GM19025 (cell line): ENCODE data around the gene MORN1.

Experiments
- ATAC-seq: cut with Tn5 transposase; IDR thresholded peaks from one replicate; pipeline ENCODE4 v1.9.1; 2021; ENCODE audit warnings: mild to moderate bottlenecking, low read depth, moderate library complexity; ENCODE audit not compliant: unreplicated experiment

The MORN1 gene

DNA sequence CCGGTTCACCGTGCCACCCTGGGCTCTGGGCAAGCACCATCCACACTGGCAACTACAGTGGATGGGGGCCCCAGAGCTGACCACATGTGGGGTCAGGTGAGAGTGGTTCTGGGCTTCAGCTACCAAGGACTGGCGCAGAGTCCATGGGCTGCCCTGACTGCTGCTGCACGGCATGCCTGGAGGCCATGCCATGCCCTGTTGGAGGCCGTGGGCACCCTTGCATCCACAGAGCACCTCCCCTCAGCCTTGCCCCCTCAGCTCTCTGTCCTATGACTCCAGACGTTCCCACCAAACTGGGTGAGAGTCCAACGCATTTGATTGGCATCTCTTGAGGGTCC, 15.5 kb downstream of the MORN1 start:
- no peak for ATAC-seq

DNA sequence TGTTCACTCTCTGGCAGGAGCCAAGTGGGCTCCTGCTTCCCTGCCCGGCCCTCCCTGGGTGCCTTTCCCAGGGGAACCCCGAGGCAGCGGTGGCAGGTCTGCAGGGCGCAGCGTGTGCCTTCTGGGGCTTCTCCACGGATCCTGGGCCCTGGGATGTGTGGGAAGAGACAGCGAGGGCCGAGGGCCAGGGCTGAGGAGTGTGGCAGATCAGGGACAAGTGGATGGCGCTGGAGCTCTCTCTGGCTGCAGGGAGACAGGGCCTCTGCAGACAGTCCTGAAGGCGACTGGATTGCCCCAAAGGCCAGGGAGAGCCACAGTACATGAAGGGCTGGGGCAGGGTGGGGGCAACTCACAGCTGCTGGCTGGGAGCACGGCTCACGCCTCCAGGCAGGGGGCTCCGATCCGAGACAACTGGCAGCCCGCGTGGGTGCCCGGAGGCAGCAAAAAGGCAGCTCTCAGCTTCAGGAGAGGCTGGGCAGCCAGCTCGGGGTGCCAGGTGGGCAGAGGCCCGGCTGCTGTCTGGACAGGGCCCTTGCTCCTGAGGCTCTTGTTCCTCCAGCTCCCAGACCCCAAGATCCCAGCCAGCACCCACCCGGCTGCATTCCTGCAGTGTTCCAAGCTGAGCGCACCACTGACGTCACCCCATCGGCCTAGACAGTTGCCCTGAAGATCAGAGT, 16.0 kb downstream of the MORN1 start:
- no peak for ATAC-seq

DNA sequence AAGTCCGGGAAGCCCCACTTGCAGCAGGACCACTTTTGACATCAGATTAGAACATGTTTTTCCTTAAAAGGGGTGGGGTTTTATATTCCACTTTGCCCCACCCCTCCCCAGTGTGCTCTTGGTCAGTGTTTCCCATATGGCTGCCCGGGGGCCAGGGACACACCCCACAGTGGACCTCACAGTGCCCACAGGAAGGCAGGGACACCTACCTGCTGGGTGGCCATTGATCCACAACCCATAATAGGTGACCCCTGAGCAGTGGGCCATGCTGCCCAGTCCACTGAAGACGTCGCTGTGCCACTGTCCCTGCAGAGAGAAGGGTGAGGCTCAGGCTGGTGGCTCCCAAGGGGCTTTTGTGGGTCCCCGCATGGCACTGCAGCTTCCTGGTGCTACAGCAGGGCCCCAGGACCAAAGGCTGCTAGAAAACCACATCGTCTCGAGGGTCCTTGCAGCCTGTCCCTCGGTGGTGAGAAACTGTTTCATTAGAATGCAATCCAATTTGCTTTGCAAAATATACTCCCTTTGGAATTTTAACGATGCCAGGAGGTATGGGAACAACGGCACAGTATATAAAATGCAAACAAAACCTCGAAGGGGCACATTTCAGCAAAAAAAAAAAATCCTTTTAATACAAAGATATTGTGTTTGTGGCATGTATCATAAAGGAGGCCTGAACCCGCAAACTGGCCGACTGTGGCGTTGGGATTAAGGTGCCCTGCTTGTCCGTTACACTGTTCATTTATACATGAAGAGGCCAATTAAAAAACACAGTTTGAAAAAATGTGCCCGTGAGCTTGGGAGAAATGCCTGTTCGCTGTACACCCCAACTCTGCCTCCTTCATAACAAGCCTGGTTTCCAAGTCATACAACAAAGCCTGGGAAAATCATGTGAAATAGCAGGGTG, 16.9 kb downstream of the MORN1 start:
- no peak for ATAC-seq

DNA sequence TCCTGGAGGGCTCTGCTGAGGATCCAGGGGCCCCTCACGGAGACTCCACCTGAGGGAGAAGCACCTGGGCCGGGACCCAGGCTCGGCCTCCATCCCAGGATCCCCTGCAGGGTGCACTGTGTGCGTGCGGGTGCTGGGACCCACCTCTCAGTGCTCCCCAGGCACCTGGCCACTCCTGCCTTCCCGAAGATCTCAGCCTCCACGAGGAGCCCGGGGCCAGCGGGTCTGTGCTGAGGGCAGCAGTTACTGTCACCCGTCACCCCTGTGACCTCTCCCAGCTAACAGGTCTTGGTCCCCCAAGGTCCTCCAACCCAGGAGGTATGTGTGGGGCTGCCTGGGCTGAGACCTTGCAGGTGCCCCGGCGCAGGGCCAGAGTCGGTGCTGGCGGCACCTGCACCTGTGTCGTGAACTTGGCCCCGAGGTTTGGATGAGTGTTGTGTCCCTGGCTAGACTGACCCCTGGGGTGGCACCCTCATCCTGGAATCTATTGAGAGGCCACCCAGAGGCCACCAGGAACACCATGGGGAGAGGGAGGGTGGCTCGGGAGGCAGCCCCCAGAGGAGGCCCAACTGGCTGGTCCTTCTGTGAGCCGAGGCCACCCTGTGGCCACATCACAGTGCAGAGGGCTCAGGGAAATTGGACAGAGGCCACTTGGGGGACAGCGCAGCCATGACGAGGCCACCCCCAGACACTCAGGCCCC, 17.7 kb downstream of the MORN1 start:
- no peak for ATAC-seq

DNA sequence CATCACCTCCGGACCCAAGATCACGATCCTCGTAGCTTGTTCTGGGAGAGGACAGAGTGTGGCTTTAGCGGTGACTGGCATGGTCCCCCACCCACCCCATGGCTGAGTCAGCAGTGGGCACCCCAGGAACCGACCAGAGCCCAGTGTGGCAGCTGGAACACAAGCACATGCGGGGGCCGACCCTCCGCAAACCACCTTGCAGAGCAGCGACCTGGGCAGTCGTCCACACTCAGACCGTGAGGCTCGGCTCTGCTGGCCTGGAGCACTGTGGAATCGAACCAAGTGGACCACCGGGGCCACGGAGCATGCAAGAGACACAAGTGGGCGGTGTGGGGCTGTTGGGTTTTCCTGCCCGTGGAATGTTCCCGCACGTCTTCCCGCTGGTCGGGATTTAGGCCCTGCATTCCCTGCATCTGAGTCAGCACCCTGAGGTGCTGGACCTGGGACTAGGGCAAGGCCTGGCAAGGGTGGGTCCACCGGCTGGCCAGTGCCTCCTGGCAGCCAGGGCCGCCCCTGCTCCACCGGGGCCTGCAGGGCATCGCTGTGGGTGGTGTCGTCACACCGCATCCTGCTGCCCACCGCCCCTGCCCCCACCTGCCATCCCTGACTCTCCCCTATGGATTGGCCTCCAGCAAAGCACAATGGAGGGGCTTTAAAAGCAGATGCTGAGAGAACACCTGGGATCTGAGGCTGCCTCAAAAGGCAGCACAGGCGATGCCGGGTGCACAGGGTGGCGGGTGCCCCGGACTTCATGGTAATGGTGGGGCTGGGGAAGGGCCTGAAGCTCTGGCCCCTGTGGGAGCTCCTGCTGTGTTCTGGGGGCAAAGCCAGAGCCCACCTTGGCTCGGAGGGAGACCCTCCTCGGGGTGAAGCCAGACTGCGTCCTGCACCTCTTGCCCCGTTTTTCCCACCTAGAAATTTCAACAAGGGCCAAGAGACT, 18.5 kb downstream of the MORN1 start:
- ATAC-seq = no peak

DNA sequence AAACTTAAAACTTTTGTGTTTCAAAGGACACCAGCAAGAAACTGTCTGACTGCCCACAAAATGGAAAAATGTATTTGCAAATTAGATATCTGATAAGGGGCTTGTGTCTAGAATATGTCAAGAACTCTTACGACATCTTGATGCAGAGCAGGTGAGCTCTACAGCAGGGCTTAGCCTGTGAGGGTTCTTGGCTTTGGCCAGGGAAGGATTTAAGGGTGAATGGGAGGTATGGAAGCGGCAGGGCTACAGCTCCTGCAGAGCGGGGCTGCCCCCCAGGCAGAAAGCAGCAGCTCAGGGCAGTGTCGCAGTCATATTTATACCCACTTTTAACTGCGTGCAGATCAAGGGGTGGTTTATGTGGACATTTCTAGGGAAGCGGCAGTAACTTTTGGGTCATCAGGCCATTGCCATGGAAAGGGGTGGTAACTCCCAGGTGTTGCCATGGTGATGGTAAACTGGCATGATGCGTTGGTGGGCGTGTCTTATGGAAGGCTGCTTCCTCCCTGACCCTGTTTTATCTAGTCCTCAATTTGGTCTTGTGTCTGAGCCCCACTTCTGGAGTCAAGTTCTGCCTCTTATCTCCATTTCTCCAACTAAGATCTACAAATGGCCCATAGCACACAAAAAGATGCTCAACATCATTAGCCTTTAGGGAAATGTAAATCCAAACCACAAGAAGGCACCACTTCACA, 23.2 kb downstream of the MORN1 start:
- no peak for ATAC-seq

DNA sequence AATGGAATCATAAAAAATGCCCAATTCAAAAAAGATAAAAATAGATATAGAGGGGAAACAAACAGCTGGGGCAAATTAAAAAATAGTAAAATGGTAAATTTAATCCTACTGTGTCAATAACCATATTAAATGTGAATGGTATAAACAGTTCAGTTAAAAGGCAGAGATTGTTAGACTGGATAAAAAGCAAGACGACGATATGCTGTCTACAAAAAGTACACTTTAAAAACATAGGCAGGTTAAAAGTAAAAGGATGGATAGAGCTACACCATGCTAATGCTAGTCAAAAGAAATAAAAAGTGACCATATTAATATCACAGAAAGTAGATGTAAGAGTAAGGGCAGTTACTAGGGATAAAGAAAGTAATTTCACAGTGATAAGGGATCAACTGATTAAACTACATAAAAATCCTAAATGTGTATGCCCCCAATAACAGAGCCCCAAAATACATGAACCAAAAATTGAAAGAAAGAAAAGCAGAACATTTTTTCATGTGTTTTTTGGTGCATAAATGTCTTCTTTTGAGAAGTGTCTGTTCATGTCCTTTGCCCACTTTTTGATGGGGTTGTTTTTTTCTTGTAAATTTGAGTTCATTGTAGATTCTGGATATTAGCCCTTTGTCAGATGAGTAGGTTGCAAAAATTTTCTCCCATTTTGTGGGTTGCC, 27.4 kb downstream of the MORN1 start:
- no peak for ATAC-seq

DNA sequence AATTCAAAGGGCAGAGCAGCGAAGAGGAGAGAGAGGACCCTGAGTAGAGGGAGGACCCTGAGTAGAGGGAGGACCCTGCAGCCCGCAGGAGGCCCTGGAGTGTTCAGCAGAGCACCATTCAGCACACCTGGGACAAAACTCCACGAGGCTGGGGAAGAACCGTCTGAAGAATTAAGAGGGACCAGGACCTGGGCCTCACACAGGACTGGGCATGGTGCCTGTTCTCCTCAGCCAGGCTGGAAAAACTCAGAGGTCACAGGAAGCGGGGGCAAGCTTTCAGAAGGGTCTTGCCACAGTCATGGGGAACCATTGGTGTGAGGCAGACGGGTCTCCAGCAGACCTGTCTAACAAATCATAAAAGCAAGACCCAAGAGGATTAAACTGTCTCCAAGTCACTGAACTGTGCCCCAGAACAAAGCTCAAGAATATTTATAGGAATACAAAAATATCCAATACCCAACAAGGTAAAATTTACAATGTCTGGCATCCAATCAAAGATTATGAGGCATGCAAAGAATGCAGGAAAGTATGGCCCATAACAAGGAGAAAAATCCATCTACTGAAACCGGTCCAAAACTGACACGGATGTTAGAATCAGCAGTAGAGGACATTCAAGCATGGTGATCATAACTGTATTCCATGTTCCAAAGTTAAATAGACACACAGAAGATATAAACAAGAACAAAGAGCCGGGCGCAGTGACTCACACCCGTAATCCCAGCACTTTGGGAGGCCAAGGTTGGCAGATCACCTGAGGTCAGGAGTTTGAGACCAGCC, 30.6 kb downstream of the MORN1 start:
- ATAC-seq = no peak

DNA sequence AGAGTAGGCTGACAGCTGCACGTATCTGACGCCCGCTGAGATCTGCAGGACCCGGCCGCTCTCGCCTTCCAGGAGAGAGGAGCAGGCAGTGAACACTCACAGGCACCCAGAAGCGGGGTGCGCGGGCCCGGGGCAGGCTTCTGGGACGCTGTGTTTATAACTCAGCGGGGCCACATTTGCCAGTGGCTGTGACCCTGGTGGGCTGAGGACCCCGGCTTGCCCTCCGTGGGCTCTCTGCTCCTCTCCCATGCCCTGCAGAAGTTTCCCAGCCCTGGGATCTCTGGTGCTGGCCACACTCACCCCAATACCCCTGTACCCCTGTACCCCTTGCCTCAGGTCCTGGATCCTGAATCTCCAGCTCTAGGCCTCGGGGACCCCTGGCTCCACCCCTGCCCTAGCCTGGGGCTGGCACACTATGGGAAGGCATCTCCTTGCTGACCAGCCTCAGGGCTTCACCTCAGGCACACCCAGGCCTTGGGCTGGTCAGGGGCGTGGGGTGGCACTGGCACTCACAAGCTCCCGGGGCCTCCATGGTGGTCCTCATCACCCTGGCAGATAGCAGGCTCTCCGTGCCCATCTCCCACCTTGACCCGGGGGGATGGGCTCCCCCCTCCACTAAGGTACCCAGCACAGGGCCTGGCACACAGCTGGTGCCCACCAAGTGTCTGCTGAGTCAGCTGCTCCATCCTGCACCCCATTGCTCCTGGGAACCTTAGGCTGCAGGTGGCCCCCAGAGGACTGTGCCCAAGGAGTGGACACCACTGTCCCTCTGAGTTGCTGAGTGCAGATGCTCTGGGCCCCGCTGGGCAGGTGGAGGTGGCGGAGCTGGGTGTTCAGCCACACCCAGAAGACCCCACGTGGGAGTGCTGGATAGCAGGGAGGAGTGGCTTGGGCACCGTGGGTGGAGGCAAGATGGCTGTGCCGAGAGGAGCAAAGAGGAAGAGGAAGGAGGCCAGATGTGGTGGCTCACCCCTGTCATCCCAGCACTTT, 32.4 kb downstream of the MORN1 start:
- ATAC-seq = no peak

DNA sequence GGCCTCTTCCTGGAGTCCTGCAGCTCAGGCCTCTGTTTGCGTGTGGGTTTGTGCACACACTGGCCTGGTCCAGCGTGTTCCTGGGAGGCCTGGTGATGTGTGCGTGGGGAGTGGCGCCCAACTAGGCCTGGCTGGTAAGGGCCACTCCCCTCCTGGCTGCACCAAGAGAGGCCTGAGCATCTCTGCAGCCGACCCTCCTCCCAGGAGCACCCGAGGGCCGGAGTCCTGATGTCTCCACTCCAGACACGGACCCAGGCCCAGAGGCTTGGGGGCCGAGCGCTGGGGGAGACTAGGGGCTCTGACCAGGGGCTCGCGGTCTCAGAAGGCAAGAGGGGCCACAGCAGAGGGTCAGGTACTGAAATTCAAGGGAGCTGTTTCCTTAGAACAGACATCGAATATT, 33.3 kb downstream of the MORN1 start:
- ATAC-seq = no peak

DNA sequence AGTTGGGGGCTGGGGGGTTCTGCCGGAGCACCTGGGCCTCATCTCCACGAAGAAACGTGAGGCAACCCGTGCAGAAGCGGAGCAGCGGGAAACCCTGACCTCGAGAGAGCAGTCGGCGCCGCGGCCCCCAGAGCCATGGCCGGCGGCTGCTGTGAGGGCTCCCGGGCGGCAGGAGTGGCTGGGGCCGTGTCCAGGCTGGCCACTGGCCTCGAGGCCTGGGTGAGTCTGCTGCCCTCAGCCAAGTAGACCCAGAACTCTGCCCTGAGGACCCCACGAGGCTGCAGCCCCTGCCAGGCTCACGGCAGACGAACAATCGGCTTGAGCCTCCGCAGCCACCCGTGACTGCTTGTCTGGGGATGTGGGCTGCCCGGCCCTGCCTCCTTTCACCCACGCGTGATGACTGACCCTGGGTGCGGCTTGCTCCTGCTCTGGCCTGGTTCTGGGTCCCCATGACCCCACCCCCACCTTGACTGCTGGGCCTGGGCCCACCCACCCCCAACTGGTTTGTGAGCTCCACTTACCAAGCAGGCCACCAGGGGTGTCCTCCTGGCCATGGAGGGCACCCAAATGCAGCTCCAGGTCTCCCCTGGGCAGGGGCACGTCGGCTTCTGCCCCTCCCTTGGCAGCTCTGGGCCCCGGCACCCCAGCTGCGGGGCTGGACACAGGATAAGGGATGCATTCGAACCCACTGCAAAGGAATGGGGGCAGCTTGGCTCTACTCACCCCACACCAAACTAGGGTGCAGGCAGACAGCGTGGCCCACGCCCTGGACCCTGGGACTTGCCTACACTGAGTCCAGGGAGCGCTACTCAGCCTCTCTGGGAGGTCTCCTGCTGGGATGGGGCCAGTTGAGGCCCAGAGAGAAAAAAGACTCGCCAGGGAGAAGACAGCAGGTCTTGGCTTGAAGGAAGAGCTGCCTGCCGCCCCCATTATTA, 34.2 kb downstream of the MORN1 start:
- ATAC-seq = no peak

DNA sequence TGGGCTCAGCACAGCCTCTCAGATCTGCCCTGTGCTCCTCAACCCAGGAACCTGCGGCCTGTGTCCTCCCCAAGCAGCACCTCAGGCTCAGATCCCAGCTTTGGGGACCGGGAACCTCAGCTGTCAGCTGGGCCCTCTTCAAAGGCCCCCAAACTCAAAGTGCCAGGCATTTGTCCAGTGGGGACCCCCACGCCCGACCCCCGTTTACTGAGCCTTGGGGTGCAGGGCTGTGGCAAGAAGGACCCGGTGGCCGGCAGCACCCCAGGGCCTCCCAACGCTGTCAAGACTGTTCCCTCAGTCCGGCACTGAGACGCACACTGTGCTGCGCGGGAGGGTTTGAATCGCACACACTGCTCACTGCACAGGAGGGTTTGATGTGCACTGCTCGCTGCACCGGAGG, 35.0 kb downstream of the MORN1 start:
- no peak for ATAC-seq

DNA sequence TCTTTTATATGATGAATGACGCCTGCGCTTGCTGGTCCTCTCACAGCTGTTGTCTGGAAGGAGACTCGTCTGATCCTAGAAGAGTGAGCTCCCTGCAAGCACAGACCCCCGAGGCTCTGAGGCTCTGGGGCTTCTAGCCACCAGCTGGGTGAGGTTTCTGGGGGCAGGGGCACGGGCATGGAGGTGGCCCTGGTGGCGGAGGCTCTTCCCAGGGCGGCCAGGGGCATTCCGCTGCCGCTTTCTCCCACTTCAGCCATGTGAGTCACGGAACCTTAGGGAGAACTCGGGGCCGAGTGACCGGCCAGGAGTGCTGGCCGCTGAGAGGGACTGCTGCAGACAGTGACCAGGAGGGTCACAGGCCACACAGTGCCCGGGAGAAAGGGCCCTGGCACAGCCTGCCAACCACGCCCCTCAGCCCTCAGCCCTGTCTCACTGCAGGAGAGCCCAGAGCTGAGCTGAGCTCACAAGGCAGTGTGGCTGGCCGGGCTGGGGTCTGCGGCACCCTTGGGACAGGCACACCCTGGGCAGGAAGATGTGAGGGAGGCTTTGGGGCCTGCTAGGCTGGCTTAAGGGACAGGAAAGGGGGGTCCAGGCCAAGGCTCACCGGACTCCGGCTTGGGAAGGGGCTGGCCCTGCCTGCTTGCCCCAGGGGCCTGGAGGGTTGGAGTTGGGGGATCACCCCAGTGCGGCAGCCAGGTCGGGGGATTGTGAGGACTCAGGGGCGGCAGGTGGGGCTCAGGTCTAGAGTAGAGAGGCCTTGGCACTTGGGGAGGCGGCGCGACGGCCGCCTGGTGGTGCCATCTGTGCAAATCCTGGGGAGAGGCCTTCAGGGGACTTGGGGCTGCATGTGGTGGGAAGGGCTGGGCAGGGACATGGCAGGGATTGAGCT, 35.7 kb downstream of the MORN1 start:
- no peak for ATAC-seq

DNA sequence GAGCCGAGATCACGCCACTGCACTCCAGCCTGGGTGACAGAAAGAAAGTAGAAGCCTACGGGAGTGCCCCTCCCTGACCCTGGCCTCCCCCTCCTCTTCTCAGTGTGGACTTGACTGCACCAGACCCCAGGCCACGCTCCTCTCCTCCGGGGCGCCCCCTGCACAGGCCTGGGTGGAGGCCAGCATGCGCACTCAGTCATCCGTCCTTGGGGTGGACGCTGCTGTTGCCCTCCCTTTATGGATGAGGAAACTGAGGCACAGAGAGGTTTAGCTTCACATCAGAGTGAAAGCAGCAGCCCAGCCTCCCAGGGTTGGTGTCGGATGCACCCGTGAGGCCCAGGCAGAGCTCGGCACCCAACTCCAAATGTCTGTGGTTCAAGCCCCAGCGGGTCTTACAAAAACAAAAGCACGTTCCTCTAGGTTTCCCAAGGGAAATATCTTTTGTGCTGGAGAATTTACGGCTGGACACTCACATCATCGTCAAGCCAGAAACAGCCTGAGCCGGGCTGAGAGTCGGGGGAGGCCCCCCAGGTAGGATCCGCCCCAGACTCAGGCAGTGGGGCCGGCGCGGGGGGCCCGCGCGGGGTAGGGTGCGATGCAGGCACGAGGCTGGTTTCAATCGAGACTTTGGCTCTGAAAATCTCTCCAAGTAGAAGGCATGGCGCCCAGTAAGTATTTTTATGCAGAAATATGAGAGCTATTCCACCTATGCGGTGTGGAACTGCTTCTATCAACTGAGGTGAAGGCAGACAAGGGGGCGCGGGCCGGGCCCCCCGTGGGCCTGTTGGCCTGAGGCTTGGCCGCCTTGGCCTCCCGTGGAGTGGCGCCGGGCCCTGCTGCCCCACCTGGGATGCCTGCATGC, 36.6 kb downstream of the MORN1 start:
- ATAC-seq = no peak
